ENCODE data around the gene ARAF.

The ARAF gene

DNA sequence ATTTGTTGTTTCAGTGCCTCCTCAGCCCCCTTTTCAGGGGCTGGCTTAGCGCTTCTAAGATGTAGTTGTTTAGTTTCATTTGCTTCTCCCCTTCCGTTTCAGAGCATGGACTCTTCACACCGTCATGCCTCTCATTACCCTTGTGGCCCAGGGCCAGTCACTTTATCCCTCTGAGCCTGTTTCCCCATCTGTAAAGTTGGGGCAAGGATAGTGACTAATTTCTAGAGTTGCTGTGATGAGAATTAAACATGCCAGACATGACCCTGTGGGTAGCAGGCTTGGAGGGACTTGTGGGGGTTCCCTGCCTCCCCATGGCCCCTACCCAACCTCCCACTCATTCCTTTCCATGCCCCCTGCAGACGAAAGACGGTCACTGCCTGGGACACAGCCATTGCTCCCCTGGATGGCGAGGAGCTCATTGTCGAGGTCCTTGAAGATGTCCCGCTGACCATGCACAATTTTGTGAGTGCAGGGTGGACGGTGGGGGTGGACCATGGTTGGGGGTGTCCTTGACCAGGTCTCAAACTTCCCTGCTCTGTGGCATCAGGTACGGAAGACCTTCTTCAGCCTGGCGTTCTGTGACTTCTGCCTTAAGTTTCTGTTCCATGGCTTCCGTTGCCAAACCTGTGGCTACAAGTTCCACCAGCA, 3.6 kb downstream of the ARAF start:
- no peak for DNase-seq (ENCODE audit: low read depth)

- no peak for DNase-seq (ENCODE audit: low read depth)
These were observed 5.8 kb downstream of the ARAF start for GRCh38 chrX:47566841-47567240.

DNA sequence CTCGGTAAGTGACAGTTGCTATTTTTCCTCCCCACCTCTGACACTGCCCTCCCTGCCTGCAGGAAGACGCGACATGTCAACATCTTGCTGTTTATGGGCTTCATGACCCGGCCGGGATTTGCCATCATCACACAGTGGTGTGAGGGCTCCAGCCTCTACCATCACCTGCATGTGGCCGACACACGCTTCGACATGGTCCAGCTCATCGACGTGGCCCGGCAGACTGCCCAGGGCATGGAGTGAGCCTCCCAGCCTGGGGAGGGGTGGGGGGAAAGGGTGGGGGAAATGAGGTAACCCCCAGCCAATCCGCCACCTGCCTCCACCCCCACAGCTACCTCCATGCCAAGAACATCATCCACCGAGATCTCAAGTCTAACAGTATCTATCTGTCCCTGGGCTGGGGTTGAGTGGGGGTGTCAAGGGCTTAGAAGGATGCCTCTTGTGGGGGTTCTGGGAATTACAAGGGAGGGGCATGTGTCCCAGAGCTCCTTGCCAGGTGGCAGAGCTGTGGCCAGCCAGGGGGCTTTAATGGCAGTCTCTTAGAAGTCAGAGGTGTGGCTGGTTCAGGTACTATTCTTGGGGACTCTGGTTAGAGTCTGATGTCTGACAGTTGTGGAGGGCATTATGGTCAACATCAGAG, 7.8 kb downstream of the ARAF start:
- no peak for DNase-seq (ENCODE audit: low read depth)

DNA sequence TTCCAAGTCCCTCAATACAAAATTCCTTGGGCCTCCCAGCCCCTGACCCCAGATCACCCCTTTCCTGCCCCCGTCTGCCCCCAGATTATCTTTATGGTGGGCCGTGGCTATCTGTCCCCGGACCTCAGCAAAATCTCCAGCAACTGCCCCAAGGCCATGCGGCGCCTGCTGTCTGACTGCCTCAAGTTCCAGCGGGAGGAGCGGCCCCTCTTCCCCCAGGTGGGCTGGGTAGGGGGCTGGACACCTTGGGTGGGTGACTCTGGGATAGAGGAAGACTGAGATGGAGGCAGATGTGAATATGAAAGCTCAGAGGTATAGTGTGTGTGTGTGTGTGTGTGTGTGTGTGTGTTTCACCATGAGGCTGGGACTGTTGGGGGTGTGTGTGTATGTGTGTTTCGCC, 9.8 kb downstream of the ARAF start:
- no peak for DNase-seq (ENCODE audit: low read depth)

DNA sequence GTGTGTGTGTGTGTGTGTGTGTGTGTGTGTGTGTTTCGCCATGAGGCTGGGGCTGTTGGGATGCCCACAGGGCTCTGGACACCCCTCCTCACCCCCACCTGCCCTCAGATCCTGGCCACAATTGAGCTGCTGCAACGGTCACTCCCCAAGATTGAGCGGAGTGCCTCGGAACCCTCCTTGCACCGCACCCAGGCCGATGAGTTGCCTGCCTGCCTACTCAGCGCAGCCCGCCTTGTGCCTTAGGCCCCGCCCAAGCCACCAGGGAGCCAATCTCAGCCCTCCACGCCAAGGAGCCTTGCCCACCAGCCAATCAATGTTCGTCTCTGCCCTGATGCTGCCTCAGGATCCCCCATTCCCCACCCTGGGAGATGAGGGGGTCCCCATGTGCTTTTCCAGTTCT, 10.2 kb downstream of the ARAF start:
- DNase-seq (ENCODE audit: low read depth), result no peak

GRCh38 chrX:47571896-47572295, 10.9 kb downstream of the ARAF start:
- DNase-seq (ENCODE audit: low read depth), result no peak

DNA sequence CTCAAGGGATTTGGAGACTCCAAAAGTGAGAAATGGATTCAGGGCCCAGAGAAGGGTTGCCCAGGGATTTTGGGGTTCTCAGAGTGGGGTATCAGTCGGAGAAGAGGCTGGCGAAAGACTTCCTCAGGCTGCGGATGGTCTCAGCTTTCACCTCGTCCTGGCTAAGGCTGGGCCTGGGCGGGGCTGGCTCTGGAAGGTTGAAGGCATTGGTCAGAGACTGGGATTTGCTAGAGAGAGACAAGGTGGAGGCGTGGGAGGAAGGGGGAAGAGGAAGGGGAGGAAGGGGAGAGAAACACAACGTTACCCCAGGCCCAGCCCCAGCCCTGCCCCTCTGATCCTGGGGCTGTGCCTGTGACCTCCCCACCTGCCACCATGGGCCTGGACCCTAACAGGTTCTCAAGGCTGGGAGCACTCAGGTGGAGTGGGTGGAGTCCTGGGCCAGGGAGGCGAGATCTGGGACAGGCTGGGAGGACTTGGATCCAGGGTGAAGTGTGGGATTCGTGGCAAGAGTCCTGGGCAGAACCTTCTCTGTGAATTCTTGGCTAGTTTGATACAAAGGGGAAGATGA, 11.9 kb downstream of the ARAF start:
- DNase-seq (ENCODE audit: low read depth), result no peak

DNA sequence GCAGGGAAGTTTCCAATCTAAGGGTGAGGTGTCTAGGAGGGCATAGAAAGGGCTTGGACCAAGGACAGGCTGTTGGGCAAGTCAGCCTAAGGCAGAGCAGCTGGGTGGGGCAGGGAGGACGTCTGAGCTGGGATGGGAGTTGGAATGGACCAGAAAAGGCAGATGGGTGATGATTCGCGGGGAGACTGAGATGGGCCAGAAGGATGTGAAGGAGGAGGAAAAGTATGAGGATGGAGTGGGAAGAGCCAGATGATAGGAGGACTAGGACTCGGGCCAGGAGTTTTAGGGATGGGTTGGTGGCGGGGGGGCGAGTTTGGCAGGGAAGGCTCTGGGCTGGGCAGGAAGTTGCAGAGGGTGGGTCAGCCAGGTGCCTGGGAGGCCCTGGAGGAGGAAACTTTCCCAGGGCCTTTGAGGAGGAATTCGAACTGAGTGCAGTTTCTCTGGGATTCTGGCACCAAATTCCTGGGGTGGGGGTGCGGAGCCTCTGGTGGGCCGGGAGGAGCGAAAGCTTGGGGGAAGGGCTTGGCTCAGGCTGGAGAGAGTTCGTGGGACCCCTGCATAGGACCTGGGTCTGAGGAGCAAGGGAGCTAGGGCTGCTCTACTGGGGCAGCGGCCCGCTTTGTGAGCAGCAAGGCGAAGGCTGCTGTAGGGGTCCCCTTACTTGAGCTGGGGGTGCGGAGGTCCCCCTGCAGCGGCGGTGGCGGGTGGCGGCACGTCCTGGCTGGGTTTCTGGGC, 12.5 kb downstream of the ARAF start:
- no peak for DNase-seq (ENCODE audit: low read depth)

GRCh38 chrX:47574076-47574546, 13.1 kb downstream of the ARAF start:
- no peak for DNase-seq (ENCODE audit: low read depth)

DNA sequence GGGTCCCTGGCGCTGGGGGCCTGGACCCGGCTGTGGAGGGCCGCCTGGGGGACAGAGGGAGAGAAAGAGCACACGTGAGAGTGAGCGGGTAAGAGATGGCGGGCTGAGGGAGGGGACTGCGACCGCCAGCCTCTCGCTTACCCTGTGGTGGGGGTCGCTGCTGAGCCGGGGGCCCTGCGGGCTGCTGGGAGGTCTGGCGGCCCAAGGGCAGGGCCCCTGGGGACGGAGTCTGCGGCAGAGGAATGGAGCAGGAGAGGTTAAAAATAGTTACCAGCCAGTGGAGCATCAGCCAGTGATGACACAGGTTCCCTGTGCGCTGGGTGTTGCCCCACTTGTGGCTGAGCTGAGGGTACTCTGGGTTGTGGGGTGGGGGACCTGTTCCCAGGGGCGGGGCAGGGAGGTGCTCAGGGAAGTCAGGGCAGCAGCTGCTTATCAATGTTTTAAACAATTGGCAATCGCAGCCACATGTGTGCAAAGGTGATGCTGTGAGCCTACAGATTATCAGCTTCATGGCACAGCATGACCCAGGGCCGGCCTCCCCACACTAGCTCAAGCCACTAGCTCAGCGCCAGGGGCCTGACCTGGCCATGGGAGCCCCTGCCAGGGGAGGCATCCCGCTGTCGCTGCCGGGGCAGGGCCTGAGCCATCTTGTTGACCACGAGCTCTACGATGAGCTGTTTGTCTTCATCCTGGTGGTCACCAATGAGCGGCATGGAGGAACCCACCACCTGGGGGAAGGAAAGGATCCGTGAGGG, 13.7 kb downstream of the ARAF start:
- no peak for DNase-seq (ENCODE audit: low read depth)

GRCh38 chrX:47576021-47576898, 15.3 kb downstream of the ARAF start:
- no peak for DNase-seq (ENCODE audit: low read depth)

- no peak for DNase-seq (ENCODE audit: low read depth)
These were observed 16.4 kb downstream of the ARAF start for GRCh38 chrX:47577424-47577823.

DNA sequence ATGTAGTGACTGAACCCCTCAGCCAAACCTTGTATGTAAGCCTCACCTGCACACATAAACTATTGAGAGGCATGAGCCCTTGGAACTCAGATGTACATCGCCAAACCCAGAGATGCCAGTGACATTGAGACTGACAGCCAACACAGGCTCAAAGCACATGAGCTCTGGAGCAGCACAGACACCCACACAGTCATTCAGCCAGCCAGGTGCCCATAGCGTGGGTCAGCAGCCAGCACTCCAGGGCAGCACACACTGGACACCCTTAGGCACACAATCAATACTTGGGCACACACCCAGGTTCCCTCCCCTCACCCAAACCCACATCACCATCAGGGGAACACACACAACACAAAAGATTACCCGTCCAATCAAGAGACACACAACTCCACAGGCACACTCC, 16.9 kb downstream of the ARAF start:
- no peak for DNase-seq (ENCODE audit: low read depth)

- DNase-seq (ENCODE audit: low read depth), result no peak
These were observed 17.7 kb downstream of the ARAF start for GRCh38 chrX:47578692-47579091.

GRCh38 chrX:47579537-47579936, 18.5 kb downstream of the ARAF start:
- DNase-seq (ENCODE audit: low read depth), result no peak

DNA sequence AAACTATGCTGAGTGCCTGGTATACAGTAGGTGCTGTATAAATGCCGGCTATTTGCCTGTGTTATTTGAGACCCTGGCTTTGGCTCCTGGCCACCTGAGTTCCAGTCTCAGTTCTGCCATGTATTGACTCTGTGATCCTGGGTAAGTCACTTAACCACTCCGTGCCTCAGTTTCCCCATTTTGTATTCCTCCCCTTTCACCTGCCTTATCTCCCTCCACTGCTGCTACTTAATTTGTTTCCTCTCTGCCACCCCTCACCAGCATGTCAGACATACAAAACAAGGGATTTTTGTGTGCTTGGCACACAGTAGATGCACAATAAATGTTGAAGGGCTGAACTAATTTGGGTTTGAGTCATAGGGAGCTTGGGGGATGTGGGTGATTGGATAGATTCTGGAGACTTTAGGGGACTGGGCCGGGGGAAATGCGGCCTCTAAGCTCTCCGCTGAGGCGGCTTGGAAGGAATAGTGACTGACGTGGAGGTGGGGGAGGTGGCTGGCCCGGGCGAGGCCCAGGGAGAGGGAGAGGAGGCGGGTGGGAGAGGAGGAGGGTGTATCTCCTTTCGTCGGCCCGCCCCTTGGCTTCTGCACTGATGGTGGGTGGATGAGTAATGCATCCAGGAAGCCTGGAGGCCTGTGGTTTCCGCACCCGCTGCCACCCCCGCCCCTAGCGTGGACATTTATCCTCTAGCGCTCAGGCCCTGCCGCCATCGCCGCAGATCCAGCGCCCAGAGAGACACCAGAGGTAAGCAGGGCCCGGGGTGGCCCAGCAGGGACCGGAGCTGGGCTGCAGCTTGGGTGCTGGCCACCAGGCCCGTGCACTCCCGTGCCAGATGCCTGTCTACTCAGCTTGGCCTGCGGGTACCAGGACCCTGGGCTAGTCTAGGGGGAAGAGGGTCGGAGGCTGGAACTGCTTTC, 21.0 kb downstream of the ARAF start, which contains the start of gene TIMP1:
TIMP1 (plus strand) TSS at position 706 of the 917 bp plus-strand sequence. CDS start 980 bp downstream, outside the sequence.
- peak; percentile 72 for DNase-seq (ENCODE audit: low read depth)

DNA sequence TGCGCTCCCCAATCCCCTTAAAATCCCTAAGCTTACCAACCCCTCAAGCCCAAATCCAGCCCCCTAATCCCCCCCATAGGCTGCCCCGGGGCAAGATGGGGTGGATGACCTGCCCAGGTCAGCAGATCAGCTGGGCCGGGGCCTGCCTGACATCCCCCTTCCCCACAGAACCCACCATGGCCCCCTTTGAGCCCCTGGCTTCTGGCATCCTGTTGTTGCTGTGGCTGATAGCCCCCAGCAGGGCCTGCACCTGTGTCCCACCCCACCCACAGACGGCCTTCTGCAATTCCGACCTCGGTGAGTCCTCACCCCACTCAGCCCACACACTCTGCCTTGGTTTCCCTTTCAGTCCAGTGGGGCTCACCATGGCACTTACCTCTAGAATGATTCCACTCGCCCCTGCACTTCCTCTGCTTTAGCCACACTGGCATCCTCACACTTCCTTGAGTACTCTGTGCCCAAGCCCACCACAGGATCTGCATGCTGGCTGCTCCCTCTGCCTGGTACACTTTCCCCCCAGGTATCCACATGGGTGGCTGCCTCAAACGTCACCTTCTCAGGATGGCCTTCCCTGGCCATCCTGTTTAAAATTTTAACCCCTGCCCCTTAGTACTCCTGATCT, 22.3 kb downstream of the ARAF start:
- no peak for DNase-seq (ENCODE audit: low read depth)

- no peak for DNase-seq (ENCODE audit: low read depth)
These were observed 23.7 kb downstream of the ARAF start for GRCh38 chrX:47584714-47585113.

GRCh38 chrX:47585273-47585672, 24.3 kb downstream of the ARAF start:
- DNase-seq (ENCODE audit: low read depth), result no peak
